ENCODE results near the gene SUN1.
"Not testable (repeated sequence)": the region's sequence is repeated elsewhere in the genome, so short reads cannot be mapped to it uniquely, and the experiment has no call there.

SUN1 gene

DNA sequence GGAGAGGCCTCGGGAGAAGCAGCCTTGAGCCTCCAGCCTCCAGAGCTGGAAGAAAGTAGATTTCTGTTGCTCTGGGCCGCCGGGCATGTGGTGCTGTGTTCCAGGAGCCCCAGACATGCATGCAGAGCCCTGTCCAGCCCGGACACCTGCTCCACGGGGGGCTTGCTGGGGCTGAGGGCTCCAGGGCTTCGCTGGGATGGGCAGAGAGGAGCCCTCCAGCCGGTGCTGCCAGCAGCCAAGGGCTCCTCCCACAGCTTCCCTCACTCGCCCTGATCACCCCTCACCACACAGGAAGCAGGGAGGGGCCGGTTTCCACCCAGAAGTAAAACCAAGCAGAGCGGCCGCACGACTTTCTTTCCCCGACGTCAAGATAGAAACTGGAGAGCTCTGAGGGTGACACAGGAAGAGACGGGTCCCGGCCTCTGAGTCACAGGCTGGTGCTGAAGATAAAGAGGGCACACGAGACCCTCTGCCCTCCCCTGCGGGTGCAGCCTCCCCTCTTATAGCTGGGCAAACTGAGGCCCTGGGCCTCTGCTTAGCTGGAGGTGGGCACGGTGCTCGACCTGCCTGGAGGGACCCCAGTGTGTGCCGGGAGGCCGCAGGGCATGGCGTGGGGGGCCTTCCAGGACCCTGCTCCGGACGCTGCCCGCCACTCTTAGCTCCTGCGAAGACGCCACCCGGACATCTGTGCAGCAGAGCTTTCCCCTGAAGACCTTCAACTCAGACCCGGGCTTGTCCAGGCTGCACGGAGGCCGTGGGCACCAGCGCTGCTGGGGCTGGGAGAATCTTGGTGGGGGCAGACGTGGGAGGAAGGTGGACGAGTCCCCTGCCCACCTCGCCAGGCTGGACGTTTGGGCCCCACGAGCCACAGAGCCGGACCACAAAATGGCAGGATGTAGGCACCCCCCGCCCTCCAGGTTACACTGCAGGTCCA lies 91.1 kb downstream of the SUN1 start:
- FAIRE-seq (no peak), DNase-seq (ENCODE audit: insufficient read length, low spot score) (peak; percentile 78)
- peak; percentile 39; the same call in 1 of the 2 replicates for TF ChIP-seq POLR2A (IDR thresholded peaks at IDR 0.05; ENCODE audit: low read depth, low read length)

DNA sequence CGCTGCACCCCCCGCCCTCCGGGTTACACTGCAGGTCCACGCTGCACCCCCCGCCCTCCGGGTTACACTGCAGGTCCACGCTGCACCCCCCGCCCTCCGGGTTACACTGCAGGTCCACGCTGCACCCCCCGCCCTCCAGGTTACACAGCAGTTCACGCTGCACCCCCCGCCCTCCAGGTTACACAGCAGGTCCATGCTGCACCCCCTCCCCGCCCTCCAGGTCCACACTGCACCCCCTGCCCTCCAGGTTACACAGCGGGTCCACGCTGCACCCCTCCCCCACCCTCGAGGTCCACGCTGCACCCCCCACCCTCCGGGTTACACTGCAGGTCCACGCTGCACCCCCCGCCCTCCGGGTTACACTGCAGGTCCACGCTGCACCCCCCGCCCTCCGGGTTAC lies 91.8 kb downstream of the SUN1 start:
- FAIRE-seq; DNase-seq (ENCODE audit: insufficient read length, low spot score): not testable (repeated sequence)

All from H54 (cell line).